ENCODE results near the gene CETP. TPM values are rescaled to one million over a fixed set of nuclear protein-coding genes. Genes with fewer than 3 reads are reported as not detected.

The CETP gene
- total RNA-seq, 2 experiments from 2014 or later: not detected

DNA sequence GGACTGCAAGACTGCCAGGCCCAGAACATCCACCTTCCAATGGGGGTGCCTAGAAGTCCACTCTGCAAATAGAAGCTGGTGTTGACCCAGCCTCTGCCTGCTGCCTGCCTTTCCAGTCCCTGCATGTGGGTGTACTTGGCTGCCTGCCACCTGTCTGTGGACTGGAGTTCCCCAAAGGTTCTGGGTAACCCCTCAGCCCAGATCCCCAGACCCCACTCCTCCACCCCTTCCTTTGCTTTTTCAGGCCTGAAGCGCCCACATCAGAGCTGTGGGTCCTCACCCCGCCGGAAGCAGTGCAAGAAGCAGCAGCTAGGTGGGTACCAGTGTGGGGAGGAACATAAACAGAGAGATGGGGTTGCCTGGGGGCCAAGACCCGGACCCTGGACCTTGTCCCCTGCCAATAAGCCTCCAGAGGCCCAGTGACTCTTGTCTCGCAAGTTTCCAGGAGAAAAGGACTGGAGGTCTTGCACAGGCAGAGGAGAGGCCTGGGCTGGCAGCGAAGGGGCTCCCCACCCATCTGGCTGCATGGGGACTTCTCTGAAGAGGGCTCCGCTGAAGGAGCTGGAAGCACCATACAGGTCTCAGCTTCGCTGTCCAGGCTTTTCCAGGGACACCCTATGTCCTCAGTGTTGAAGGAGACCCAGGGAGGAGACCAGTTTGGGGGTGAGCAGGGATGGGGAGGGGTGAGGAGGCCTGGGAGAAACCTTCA is 61.9 kb downstream of the CETP start:
- CTCF ChIA-PET: interaction anchor here (0.8 to 5.5 kb wide), 11 partner anchors 13 to 157 kb away, joined by 3 to 55 read pairs (median 4); partner anchors contain the start of gene NLRC5
- POLR2A ChIA-PET: interaction anchor here (0.6 to 8.0 kb wide), 10 partner anchors 10 to 114 kb away, joined by 3 to 68 read pairs (median 4); partner anchors contain the start of gene NLRC5
- H3K9me3 Mint-ChIP-seq (ENCODE audit: insufficient read depth): no peaks in the 10 kb centered on the region
- H3K27me3 Mint-ChIP-seq (ENCODE audit: low read depth): no peaks in the 10 kb centered on the region
- H3K27ac Mint-ChIP-seq: peak overlapping the region; percentile 73
- DNase-seq (peak; percentile 76), ATAC-seq (peak; percentile 81)
- H3K36me3 Mint-ChIP-seq (ENCODE audit: low read depth): peaks cover 93% of the 10 kb centered on the region
- H3K4me1 Mint-ChIP-seq (ENCODE audit: low read depth): peaks cover 82% of the 10 kb centered on the region
- peak overlapping the region; percentile 41 for H3K4me3 Mint-ChIP-seq

DNA sequence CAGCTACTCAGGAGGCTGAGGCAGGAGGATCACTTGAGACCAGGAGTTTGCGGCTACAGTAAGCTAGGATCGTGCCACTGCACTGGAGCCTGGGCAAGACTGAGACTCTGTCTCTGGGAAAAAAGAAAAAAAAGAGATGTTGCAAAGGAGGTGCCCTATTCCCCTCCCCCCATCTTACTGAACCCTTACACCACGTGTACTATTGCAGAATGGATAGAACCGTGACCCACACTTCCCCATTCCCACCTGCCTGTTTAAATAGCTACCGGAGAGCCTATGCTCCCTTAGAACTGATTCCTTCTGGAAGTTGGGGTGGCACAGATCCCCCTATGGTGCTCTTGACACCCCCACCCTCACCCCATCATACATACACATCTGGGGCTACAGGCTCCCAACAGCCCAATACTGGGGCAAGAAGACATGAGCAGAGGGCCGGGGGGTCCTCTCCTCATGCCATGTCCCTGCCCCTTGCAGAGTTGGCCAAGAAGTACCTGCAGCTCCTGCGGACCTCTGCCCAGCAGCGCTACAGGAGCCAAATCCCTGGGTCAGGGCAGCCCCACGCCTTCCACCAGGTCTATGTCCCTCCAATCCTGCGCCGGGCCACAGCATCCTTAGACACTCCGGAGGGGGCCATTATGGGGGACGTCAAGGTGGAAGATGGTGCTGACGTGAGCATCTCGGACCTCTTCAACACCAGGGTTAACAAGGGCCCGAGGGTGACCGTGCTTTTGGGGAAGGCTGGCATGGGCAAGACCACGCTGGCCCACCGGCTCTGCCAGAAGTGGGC is 63.3 kb downstream of the CETP start:
- no peak for DNase-seq
- peaks cover 86% of the 10 kb centered on the region for H3K4me1 Mint-ChIP-seq (ENCODE audit: low read depth)
- H3K27ac Mint-ChIP-seq: no peak overlapping the region
- H3K9me3 Mint-ChIP-seq (ENCODE audit: insufficient read depth): no peaks in the 10 kb centered on the region
- ChIA-PET CTCF (interaction anchor here (0.6 to 5.5 kb wide), 5 partner anchors 11 to 144 kb away, joined by 4 to 55 read pairs (median 8); partner anchors contain the start of gene NLRC5), POLR2A (interaction anchor here (0.7 to 8.0 kb wide), 4 partner anchors 14 to 353 kb away, joined by 3 to 68 read pairs (median 4); no protein-coding TSS in a partner anchor)
- H3K27me3 Mint-ChIP-seq (ENCODE audit: low read depth): no peaks in the 10 kb centered on the region
- peaks cover 93% of the 10 kb centered on the region for H3K36me3 Mint-ChIP-seq (ENCODE audit: low read depth)
- ATAC-seq: no peak
- H3K4me3 Mint-ChIP-seq: no peak overlapping the region

DNA sequence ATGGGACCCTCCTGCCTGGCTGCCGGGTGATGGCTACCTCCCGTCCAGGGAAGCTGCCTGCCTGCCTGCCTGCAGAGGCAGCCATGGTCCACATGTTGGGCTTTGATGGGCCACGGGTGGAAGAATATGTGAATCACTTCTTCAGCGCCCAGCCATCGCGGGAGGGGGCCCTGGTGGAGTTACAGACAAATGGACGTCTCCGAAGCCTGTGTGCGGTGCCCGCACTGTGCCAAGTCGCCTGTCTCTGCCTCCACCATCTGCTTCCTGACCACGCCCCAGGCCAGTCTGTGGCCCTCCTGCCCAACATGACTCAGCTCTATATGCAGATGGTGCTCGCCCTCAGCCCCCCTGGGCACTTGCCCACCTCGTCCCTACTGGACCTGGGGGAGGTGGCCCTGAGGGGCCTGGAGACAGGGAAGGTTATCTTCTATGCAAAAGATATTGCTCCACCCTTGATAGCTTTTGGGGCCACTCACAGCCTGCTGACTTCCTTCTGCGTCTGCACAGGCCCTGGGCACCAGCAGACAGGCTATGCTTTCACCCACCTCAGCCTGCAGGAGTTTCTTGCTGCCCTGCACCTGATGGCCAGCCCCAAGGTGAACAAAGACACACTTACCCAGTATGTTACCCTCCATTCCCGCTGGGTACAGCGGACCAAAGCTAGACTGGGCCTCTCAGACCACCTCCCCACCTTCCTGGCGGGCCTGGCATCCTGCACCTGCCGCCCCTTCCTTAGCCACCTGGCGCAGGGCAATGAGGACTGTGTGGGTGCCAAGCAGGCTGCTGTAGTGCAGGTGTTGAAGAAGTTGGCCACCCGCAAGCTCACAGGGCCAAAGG is 64.4 kb downstream of the CETP start:
- H3K4me1 Mint-ChIP-seq (ENCODE audit: low read depth): peaks cover 84% of the 10 kb centered on the region
- no peaks in the 10 kb centered on the region for H3K27me3 Mint-ChIP-seq (ENCODE audit: low read depth)
- POLR2A ChIA-PET: interaction anchor here (0.8 to 8.0 kb wide), 7 partner anchors 10 to 60 kb away, joined by 3 to 68 read pairs (median 3); partner anchors contain the start of gene NLRC5
- peaks cover 95% of the 10 kb centered on the region for H3K36me3 Mint-ChIP-seq (ENCODE audit: low read depth)
- no peak overlapping the region for H3K4me3 Mint-ChIP-seq
- no peaks in the 10 kb centered on the region for H3K9me3 Mint-ChIP-seq (ENCODE audit: insufficient read depth)
- no peak overlapping the region for H3K27ac Mint-ChIP-seq
- no peak for DNase-seq
- no peak for ATAC-seq
- CTCF ChIA-PET: interaction anchor here (1.0 kb wide), 1 partner anchor 62 kb away, joined by 4 read pairs; no protein-coding TSS in a partner anchor

DNA sequence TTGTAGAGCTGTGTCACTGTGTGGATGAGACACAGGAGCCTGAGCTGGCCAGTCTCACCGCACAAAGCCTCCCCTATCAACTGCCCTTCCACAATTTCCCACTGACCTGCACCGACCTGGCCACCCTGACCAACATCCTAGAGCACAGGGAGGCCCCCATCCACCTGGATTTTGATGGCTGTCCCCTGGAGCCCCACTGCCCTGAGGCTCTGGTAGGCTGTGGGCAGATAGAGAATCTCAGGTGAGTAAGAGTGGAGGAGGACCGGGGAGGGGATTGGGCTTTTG is 65.0 kb downstream of the CETP start:
- no peaks in the 10 kb centered on the region for H3K27me3 Mint-ChIP-seq (ENCODE audit: low read depth)
- POLR2A ChIA-PET: interaction anchor here (0.8 to 8.0 kb wide), 5 partner anchors 11 to 38 kb away, joined by 3 to 68 read pairs (median 3); partner anchors contain the start of gene NLRC5
- DNase-seq: no peak
- H3K27ac Mint-ChIP-seq: peak overlapping the region; percentile 30
- CTCF ChIA-PET: interaction anchor here (1.0 to 1.1 kb wide), 2 partner anchors 10 to 63 kb away, joined by 3 to 4 read pairs; no protein-coding TSS in a partner anchor
- H3K4me3 Mint-ChIP-seq: no peak overlapping the region
- H3K4me1 Mint-ChIP-seq (ENCODE audit: low read depth): peaks cover 82% of the 10 kb centered on the region
- peaks cover 95% of the 10 kb centered on the region for H3K36me3 Mint-ChIP-seq (ENCODE audit: low read depth)
- H3K9me3 Mint-ChIP-seq (ENCODE audit: insufficient read depth): no peaks in the 10 kb centered on the region
- ATAC-seq: no peak

DNA sequence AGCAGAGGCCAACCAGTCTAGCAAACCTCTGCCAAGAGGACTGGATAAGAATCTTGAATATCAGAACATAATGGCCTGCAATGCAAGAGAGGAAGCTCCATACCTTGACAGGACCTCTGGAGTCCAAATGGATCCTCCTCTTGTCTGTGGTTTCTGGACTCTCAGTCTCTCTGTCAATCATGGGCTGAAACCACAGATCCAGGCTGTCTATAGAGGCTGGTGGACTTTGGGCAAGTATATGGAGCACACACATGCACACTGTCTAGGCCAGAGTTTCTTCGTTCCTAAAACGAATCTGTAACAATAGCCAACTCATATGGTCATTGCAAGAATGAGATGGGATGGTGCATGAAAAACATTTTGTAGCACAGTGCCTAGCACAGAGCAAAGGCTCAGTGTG is 65.3 kb downstream of the CETP start:
- ChIA-PET CTCF (interaction anchor here (0.8 to 1.3 kb wide), 6 partner anchors 9 to 63 kb away, joined by 3 to 6 read pairs (median 4); no protein-coding TSS in a partner anchor), POLR2A (interaction anchor here (0.6 to 8.0 kb wide), 6 partner anchors 11 to 48 kb away, joined by 3 to 68 read pairs (median 3); partner anchors contain the start of gene NLRC5)
- Mint-ChIP-seq H3K36me3 (ENCODE audit: low read depth) (peaks cover 95% of the 10 kb centered on the region), H3K9me3 (ENCODE audit: insufficient read depth) (no peaks in the 10 kb centered on the region), H3K4me3 (no peak overlapping the region), H3K27ac (peak overlapping the region; percentile 30), H3K27me3 (ENCODE audit: low read depth) (no peaks in the 10 kb centered on the region), H3K4me1 (ENCODE audit: low read depth) (peaks cover 82% of the 10 kb centered on the region)
- DNase-seq: no peak
- no peak for ATAC-seq

DNA sequence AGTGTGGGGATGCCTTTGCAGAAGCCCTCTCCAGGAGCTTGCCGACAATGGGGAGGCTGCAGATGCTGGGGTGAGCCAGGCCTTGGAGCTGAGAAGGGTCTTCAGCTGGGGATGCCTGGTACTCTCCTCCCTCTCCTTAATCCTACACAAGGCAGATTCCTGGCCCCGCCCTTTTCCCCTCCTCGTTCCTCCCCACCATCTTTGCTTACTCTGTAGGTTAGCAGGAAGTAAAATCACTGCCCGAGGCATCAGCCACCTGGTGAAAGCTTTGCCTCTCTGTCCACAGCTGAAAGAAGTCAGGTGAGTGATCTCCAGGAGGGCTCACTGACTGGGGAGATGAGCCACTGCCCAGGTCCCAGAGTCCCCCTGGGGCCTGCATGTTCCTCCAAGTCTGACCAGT is 66.3 kb downstream of the CETP start:
- peaks cover 75% of the 10 kb centered on the region for H3K4me1 Mint-ChIP-seq (ENCODE audit: low read depth)
- DNase-seq (no peak), ATAC-seq (no peak)
- H3K4me3 Mint-ChIP-seq: no peak overlapping the region
- no peak overlapping the region for H3K27ac Mint-ChIP-seq
- POLR2A ChIA-PET: interaction anchor here (0.5 to 1.2 kb wide), 2 partner anchors 11 to 171 kb away, joined by 3 to 6 read pairs; no protein-coding TSS in a partner anchor
- H3K27me3 Mint-ChIP-seq (ENCODE audit: low read depth): no peaks in the 10 kb centered on the region
- H3K9me3 Mint-ChIP-seq (ENCODE audit: insufficient read depth): no peaks in the 10 kb centered on the region
- CTCF ChIA-PET: interaction anchor here (0.8 to 2.2 kb wide), 8 partner anchors 8 to 64 kb away, joined by 3 to 6 read pairs (median 4); no protein-coding TSS in a partner anchor
- H3K36me3 Mint-ChIP-seq (ENCODE audit: low read depth): peaks cover 90% of the 10 kb centered on the region

DNA sequence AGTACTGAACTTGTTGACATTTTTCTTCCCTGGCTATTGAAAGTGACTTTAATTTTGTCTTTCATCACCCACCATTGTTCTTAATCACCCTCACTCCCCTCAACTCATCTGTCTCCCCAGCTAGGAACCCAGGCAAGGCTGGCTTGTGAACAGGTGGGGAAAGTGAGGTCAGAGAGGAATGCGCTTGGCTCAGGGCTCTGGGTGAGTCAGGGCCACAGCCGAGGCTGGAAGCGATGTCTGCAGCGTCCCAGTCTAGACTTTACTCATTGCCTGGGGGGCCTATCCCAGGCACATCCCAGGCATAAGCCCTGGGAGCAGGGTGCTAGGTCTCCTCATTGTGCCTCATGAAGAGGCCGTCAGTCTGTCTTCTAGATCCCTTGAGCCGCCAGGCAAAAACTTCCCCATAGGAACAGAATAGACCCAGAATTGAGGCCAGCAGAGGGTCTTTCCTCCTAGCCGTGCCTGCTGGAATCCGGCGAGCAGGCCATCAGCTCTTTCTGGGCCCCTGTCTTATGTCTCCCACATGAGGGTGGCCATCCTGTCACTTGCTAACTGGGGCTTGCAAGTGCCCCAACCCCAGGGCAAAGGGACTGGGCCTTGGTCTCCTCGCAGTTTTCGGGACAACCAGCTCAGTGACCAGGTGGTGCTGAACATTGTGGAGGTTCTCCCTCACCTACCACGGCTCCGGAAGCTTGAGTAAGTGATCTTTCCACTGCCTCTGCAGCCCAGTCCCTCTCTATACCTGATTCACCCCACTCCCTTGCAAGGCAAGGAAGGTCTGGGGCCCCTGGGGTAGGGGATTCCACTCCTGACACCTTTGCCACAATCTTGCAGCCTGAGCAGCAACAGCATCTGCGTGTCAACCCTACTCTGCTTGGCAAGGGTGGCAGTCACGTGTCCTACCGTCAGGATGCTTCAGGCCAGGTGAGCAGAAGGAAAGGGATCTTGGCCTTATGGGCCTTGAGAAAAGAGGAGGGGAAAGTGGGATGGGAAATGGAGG is 67.7 kb downstream of the CETP start:
- no peak overlapping the region for H3K27ac Mint-ChIP-seq
- POLR2A ChIA-PET: interaction anchor here (0.5 to 2.8 kb wide), 4 partner anchors 9 to 98 kb away, joined by 3 to 9 read pairs (median 3); partner anchors contain the start of gene HERPUD1
- H3K4me3 Mint-ChIP-seq: no peak overlapping the region
- no peak for DNase-seq
- CTCF ChIA-PET: interaction anchor here (0.5 to 2.2 kb wide), 7 partner anchors 7 to 26 kb away, joined by 3 to 6 read pairs (median 3); no protein-coding TSS in a partner anchor
- ATAC-seq: no peak
- peaks cover 74% of the 10 kb centered on the region for H3K4me1 Mint-ChIP-seq (ENCODE audit: low read depth)
- peaks cover 90% of the 10 kb centered on the region for H3K36me3 Mint-ChIP-seq (ENCODE audit: low read depth)
- no peaks in the 10 kb centered on the region for H3K9me3 Mint-ChIP-seq (ENCODE audit: insufficient read depth)
- H3K27me3 Mint-ChIP-seq (ENCODE audit: low read depth): no peaks in the 10 kb centered on the region

DNA sequence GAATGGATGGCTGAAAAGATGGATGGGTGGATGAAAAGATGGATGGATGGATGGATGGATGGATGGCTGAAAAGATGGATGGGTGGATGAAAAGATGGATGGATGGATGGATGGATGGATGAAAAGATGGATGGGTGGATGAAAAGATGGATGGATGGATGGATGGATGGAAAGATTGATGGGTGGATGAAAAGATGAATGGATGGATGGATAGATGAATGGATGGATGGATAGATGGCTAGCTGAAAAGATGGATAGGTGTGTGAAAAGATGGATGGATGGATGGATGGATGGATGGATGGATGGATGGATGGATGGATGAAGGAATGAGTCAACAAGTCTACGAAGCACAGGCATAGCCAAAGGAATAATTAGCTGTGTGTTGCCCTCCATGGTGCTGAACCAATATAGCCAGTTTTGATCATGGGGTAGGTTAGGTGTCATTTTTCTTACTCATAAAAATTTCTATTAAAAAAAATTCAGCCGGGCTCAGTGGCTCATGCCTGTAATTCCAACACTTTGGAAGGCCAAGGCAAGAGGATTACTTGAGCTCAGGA is 68.7 kb downstream of the CETP start:
- no peak overlapping the region for H3K4me3 Mint-ChIP-seq
- H3K4me1 Mint-ChIP-seq (ENCODE audit: low read depth): peaks cover 77% of the 10 kb centered on the region

DNA sequence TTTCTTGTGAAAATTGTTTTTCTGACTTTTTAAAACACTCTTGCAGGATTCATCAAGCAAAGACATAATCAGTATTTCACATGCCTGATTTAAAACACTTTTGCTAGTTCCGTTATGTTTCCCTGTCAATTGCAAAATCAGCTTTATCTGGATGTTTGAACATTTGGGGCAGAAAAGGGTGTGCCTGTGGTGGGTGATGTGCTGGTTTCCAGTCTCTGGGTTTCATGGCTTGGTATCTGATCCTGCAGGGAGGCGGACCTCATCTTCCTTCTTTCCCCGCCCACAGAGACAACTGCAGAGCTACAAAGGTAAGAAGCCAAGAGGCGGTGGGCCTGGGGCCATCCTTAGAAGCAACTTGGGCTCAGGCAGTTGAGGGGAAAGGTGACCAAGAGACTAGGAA is 69.4 kb downstream of the CETP start:
- Mint-ChIP-seq H3K4me1 (ENCODE audit: low read depth) (peaks cover 77% of the 10 kb centered on the region), H3K4me3 (no peak overlapping the region), H3K27ac (peak overlapping the region; percentile 8), H3K27me3 (ENCODE audit: low read depth) (no peaks in the 10 kb centered on the region), H3K36me3 (ENCODE audit: low read depth) (peaks cover 91% of the 10 kb centered on the region), H3K9me3 (ENCODE audit: insufficient read depth) (no peaks in the 10 kb centered on the region)
- no peak for ATAC-seq
- ChIA-PET CTCF (interaction anchor here (1.1 to 2.1 kb wide), 3 partner anchors 9 to 15 kb away, joined by 3 to 6 read pairs (median 4); no protein-coding TSS in a partner anchor), POLR2A (interaction anchor here (0.6 to 2.8 kb wide), 4 partner anchors 9 to 45 kb away, joined by 3 to 9 read pairs (median 4); no protein-coding TSS in a partner anchor)
- DNase-seq: no peak

More for the DNA sequence above, 68.7 kb downstream of the CETP start:
- Mint-ChIP-seq H3K9me3 (ENCODE audit: insufficient read depth) (no peaks in the 10 kb centered on the region), H3K36me3 (ENCODE audit: low read depth) (peaks cover 92% of the 10 kb centered on the region), H3K27ac (peak overlapping the region; percentile 5), H3K27me3 (ENCODE audit: low read depth) (no peaks in the 10 kb centered on the region)
- POLR2A ChIA-PET: interaction anchor here (0.6 to 2.8 kb wide), 4 partner anchors 8 to 44 kb away, joined by 3 to 9 read pairs (median 4); no protein-coding TSS in a partner anchor
- CTCF ChIA-PET: interaction anchor here (0.8 to 2.1 kb wide), 6 partner anchors 8 to 27 kb away, joined by 3 to 6 read pairs (median 3); no protein-coding TSS in a partner anchor
- DNase-seq (no peak), ATAC-seq (no peak)
